ENCODE data around the gene KLHL18.
A peak's percentile ranks its signal among the peaks of the same experiment; 100 is the strongest.

KLHL18 gene

DNA sequence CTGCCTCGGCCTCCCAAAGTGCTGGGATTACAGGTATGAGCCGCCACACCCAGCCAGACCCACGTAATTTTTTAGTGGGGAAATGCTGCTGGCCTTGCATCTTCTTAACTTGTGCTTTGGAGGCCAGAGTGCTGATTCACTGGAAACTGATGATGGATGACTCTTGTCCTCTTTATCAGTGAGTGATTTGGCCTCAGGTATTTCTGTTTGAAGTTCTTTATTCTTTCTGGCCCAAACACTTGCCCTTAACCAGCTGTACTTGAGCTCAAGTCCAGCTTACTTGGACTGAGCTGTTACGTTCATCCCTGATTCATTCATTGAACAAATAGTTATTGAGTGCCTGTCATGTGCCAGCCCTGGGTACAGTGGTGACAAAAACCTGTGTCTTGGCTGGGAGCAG, 102.3 kb downstream of the KLHL18 start:
- no peaks in the 10 kb centered on the region for H3K27me3 ChIP-seq (ENCODE audit: control insufficient read depth, insufficient read depth, low read length)
- H3K36me3 ChIP-seq (ENCODE audit: insufficient read depth, low read length) = peaks cover 8% of the 10 kb centered on the region
- H3K9ac ChIP-seq (ENCODE audit: low read depth, low read length) = no peak overlapping the region
- no peak overlapping the region for H3K4me2 ChIP-seq (ENCODE audit: low read length)
- no peak overlapping the region for H3K4me3 ChIP-seq (ENCODE audit: low read length)
- H3K9me3 ChIP-seq (replicated peaks; ENCODE audit: low read length) = no peaks in the 10 kb centered on the region
- H3K4me1 ChIP-seq (ENCODE audit: control insufficient read depth, insufficient read depth, low read length) = peaks cover 9% of the 10 kb centered on the region

DNA sequence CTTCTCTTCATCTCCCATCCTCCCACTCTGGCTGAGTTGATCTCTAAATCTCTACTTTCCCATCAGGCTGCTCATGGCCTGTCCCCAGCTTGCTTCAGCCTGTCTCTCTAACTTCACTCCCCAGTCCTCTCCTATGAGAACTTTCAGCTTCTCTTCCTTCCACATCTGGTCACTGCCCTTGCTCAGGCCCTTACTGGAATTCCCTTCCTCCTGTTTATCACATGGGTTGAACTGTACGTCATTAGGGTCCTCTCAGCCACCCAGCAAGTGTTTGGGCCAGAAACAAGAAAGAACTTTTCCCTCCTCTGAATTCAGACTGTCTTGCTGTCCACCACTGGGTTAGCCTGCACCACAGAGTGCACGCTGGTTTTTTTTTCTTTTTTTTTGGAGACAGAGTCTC, 103.1 kb downstream of the KLHL18 start:
- H3K4me1 ChIP-seq (ENCODE audit: control insufficient read depth, insufficient read depth, low read length) = peaks cover 9% of the 10 kb centered on the region
- no peak overlapping the region for H3K9ac ChIP-seq (ENCODE audit: low read depth, low read length)
- H3K27me3 ChIP-seq (ENCODE audit: control insufficient read depth, insufficient read depth, low read length) = no peaks in the 10 kb centered on the region
- H3K36me3 ChIP-seq (ENCODE audit: insufficient read depth, low read length) = peaks cover 8% of the 10 kb centered on the region
- no peak overlapping the region for H3K4me2 ChIP-seq (ENCODE audit: low read length)
- no peak overlapping the region for H3K4me3 ChIP-seq (ENCODE audit: low read length)
- H3K9me3 ChIP-seq (replicated peaks; ENCODE audit: low read length) = no peaks in the 10 kb centered on the region

DNA sequence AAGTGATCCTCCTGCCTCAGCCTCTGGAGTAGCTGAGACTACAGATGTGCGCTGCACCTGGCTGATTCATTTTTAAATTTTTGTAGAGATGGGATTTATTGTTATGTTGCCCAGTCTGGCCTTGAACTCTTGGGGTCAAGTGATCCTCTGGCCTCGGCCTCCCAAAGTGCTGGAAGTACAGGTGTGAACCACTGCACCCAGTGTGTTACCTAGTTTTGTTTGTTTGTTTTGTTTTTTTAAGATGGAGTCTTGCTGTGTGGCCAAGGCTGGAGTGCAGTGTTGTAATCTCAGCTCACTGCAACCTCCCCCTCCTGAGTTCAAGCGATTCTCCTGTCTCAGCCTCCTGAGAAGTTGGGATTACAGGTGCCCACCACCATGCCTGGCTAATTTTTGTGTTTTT, 110.2 kb downstream of the KLHL18 start:
- H3K4me3 ChIP-seq (ENCODE audit: low read length) = no peak overlapping the region
- no peaks in the 10 kb centered on the region for H3K27me3 ChIP-seq (ENCODE audit: control insufficient read depth, insufficient read depth, low read length)
- no peak overlapping the region for H3K4me2 ChIP-seq (ENCODE audit: low read length)
- peaks cover 14% of the 10 kb centered on the region for H3K36me3 ChIP-seq (ENCODE audit: insufficient read depth, low read length)
- peaks cover 19% of the 10 kb centered on the region for H3K4me1 ChIP-seq (ENCODE audit: control insufficient read depth, insufficient read depth, low read length)
- H3K9me3 ChIP-seq (replicated peaks; ENCODE audit: low read length) = no peaks in the 10 kb centered on the region
- H3K9ac ChIP-seq (ENCODE audit: low read depth, low read length) = no peak overlapping the region

DNA sequence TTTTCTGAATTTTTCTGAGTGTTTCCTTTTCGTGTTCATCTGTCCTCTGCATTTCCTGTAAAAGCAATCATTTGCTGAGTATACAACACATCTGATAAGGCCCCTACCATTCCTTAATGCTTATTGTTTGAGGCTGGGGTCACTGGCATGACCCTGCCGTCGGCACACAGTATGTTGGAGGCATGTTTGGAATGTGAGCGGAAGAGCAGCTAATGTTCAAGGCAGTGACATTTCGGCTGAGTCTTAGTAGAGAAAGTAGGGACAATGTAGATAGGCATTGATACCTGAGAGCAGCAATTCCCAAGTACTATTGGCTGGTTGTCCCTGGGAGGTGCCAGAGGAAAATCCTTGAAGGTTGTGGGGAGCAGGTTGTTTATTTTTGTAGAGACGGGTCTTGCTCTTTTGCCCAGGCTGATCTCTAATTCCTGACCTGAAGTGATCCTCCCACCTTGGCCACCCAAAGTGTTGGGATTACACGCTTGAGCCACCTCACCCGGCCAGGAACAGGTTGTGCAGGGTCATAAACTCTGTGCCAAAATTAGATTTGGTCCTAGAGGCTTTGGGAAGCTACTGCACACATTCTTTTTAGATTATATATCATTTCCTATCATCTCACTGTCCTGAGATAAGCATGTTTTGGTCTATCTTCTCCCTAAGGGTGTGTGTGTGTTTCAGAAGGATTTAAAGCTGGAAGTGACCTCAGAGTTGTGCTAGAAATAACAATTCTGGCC, 111.6 kb downstream of the KLHL18 start:
- peaks cover 19% of the 10 kb centered on the region for H3K4me1 ChIP-seq (ENCODE audit: control insufficient read depth, insufficient read depth, low read length)
- H3K9me3 ChIP-seq (replicated peaks; ENCODE audit: low read length) = no peaks in the 10 kb centered on the region

DNA sequence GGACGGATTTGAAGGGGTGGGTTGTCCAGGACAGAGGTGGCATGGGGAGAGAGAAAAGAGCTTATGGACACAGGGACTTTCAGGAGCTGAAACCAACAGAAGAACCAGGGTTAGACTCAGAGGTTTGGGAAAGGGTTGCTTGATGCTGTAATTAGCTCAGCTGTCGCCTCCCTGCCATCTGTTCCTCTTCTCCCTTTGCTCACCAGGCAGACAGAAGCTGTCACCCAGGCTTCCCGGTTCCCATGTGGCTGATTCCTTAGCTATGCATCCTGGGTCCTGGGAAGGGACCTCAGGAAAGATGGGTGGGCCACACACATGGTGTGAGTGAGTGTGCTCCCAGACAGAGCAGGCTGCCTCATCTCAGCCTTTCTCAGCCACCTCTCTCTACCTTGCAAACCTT, 112.1 kb downstream of the KLHL18 start:
- no peak overlapping the region for H3K4me2 ChIP-seq (ENCODE audit: low read length)
- H3K27me3 ChIP-seq (ENCODE audit: control insufficient read depth, insufficient read depth, low read length) = no peaks in the 10 kb centered on the region
- no peaks in the 10 kb centered on the region for H3K9me3 ChIP-seq (replicated peaks; ENCODE audit: low read length)
- no peak overlapping the region for H3K9ac ChIP-seq (ENCODE audit: low read depth, low read length)
- peaks cover 21% of the 10 kb centered on the region for H3K36me3 ChIP-seq (ENCODE audit: insufficient read depth, low read length)
- H3K4me3 ChIP-seq (ENCODE audit: low read length) = no peak overlapping the region
- H3K4me1 ChIP-seq (ENCODE audit: control insufficient read depth, insufficient read depth, low read length) = peaks cover 24% of the 10 kb centered on the region

More for the DNA sequence above, 111.6 kb downstream of the KLHL18 start:
- Histone ChIP-seq H3K4me3 (ENCODE audit: low read length) (peak overlapping the region; percentile 15), H3K9ac (ENCODE audit: low read depth, low read length) (no peak overlapping the region), H3K36me3 (ENCODE audit: insufficient read depth, low read length) (peaks cover 21% of the 10 kb centered on the region), H3K27me3 (ENCODE audit: control insufficient read depth, insufficient read depth, low read length) (no peaks in the 10 kb centered on the region), H3K4me2 (ENCODE audit: low read length) (peak overlapping the region; percentile 44)

Small RNA genes within 50 kb of the gene (small RNA-seq; reads per million reads assigned to genes)
- 2.9 reads per million, percentile 76 among the genes with 10 or more reads in this experiment for gene SNORD13P3

All from skeletal muscle satellite cell (primary cell).